Activated B cell treated with CpG ODN at 0.5 μM for 24 hours (primary cell): ENCODE results near the gene SMARCA4. TPM values are rescaled to one million over a fixed set of nuclear protein-coding genes. Genes with fewer than 3 reads are reported as not detected.

Experiments
- ATAC-seq: fragments of 200-7000 bp; cut with Tn5 transposase; one replicate; pipeline ENCODE4 v1.10.0; 2021; ENCODE audit warnings: low read depth, mild to moderate bottlenecking, moderate library complexity
- CTCF ChIA-PET: fragments of 350-600 bp; sonication (Branson Sonifier 250); formaldehyde crosslinking; loops from one replicate; lab custom pipeline; 2021; ENCODE audit warnings: antibody characterized with exemption; lab: Charles Lee
- POLR2A ChIA-PET: fragments of 350-600 bp; sonication (Branson Sonifier 250); formaldehyde crosslinking; loops from one replicate; lab custom pipeline; 2021; ENCODE audit warnings: antibody characterized with exemption; lab: Charles Lee
- DNase-seq: peaks from one replicate; pipeline ENCODE4 v3.0.0; 2022
- H3K27ac Mint-ChIP-seq: one replicate; pipeline ENCODE4 v1.8.0; 2020; ENCODE audit warnings: mixed read lengths
- H3K27me3 Mint-ChIP-seq: one replicate; pipeline ENCODE4 v1.8.0; 2021; ENCODE audit warnings: mixed read lengths
- H3K36me3 Mint-ChIP-seq: one replicate; pipeline ENCODE4 v1.8.0; 2021; ENCODE audit warnings: low read depth, mixed read lengths
- H3K4me1 Mint-ChIP-seq: one replicate; pipeline ENCODE4 v1.8.0; 2021; ENCODE audit warnings: mixed read lengths
- H3K4me3 Mint-ChIP-seq: one replicate; pipeline ENCODE4 v1.8.0; 2020; ENCODE audit warnings: mild to moderate bottlenecking, mixed read lengths
- H3K9me3 Mint-ChIP-seq: one replicate; pipeline ENCODE4 v1.8.0; 2020; ENCODE audit warnings: mixed read lengths
- intact Hi-C: fragments of 100-400 bp; cut with micrococcal nuclease; formaldehyde crosslinking; loops from one replicate; pipeline ENCODE4 v1.15.1; 2024
- total RNA-seq: library from RNA; stranded (reverse); gene quantifications from 2 replicates; pipeline ENCODE4 v1.2.3, GENCODE V29; 2022
- TF ChIP-seq, protein P1 (sequence below): fragments of 200-600 bp; IDR thresholded peaks from one replicate; pipeline ENCODE4 v1.8.0; 2022; ENCODE audit warnings: antibody characterized with exemption, mild to moderate bottlenecking

Gene SMARCA4
- total RNA-seq, 1 donor from 2014 or later: 93.6 TPM

DNA sequence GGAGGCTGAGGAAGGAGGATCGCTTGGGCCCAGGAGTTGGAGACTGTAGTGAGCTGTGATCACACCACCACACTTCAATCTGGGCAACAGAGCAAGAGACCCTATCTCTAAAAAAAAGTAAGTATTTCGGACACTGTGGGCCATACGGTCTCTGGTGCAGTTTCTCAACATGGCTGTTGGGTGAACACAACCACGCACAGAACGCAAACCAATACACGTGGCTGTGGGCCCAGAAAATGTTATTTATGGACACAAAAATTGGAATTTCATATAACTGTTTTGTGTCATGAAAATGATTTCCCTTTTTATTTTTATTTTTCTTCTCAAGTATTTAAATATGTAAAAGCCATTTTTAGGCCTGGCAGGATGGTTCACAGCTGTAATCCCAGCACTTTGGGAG is 147.9 kb downstream of the SMARCA4 start:
- Mint-ChIP-seq H3K27me3 (peaks cover 4% of the 10 kb centered on the region), H3K27ac (no peak overlapping the region), H3K4me3 (no peak overlapping the region), H3K36me3 (peaks cover 16% of the 10 kb centered on the region), H3K9me3 (no peaks in the 10 kb centered on the region), H3K4me1 (no peaks in the 10 kb centered on the region)
- no peak for ATAC-seq
- CTCF ChIA-PET: interaction anchor here (1.0 kb wide), 1 partner anchor 21 kb away, joined by 3 read pairs; no protein-coding TSS in a partner anchor
- DNase-seq: no peak
- intact Hi-C loops: no loop called here
- POLR2A ChIA-PET: interaction anchor here (0.6 kb wide), 1 partner anchor 57 kb away, joined by 6 read pairs; no protein-coding TSS in a partner anchor
- TF ChIP-seq, protein P1, sequence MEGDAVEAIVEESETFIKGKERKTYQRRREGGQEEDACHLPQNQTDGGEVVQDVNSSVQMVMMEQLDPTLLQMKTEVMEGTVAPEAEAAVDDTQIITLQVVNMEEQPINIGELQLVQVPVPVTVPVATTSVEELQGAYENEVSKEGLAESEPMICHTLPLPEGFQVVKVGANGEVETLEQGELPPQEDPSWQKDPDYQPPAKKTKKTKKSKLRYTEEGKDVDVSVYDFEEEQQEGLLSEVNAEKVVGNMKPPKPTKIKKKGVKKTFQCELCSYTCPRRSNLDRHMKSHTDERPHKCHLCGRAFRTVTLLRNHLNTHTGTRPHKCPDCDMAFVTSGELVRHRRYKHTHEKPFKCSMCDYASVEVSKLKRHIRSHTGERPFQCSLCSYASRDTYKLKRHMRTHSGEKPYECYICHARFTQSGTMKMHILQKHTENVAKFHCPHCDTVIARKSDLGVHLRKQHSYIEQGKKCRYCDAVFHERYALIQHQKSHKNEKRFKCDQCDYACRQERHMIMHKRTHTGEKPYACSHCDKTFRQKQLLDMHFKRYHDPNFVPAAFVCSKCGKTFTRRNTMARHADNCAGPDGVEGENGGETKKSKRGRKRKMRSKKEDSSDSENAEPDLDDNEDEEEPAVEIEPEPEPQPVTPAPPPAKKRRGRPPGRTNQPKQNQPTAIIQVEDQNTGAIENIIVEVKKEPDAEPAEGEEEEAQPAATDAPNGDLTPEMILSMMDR: no peak

DNA sequence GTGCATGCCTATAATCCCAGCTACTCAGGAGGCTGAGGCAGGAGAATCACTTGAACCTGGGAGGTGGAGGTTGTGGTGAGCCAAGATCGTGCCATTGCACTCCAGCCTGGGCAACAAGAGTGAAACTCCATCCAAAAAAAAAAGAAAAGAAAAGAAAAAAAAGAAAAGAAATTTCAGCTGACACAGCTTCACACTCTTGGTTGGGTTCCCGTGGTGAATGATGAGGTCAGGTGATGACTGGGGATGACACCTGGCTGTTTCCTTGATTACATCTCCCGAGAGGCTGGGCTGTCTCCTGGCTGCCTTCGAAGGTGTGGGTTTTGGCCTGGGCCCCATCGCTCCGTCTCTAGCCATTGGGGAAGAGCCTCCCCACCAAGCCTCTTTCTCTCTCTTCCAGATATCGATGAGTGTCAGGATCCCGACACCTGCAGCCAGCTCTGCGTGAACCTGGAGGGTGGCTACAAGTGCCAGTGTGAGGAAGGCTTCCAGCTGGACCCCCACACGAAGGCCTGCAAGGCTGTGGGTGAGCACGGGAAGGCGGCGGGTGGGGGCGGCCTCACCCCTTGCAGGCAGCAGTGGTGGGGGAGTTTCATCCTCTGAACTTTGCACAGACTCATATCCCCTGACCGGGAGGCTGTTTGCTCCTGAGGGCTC is 150.4 kb downstream of the SMARCA4 start:
- Mint-ChIP-seq H3K4me1 (no peaks in the 10 kb centered on the region), H3K9me3 (no peaks in the 10 kb centered on the region), H3K27ac (no peak overlapping the region), H3K4me3 (no peak overlapping the region), H3K36me3 (peaks cover 16% of the 10 kb centered on the region), H3K27me3 (peaks cover 3% of the 10 kb centered on the region)
- TF ChIP-seq, protein P1: no peak
- ChIA-PET POLR2A (no interaction called here), CTCF (no interaction called here)
- ATAC-seq (no peak), DNase-seq (no peak)
- intact Hi-C loops: no loop called here

DNA sequence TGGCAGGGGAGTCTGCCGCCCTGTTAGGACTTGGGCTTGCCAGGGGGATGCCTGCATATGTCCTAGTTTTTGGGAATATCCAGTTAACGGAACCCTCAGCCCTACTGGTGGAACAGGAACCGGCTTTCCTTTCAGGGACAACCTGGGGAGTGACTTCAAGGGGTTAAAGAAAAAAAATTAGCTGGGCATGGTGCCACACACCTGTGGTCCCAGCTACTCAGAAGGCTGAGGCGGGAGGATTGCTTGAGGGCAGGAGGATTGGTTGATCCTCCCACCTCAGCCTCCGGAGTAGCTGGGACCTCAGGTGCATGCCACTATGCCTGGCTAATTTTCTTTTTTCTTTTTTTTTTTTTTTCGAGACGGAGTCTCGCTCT is 150.9 kb downstream of the SMARCA4 start:
- H3K4me1 Mint-ChIP-seq: no peaks in the 10 kb centered on the region

More for the DNA sequence above, 150.9 kb downstream of the SMARCA4 start:
- Mint-ChIP-seq H3K36me3 (peaks cover 17% of the 10 kb centered on the region), H3K9me3 (no peaks in the 10 kb centered on the region), H3K27ac (no peak overlapping the region), H3K27me3 (peaks cover 3% of the 10 kb centered on the region), H3K4me3 (no peak overlapping the region)
- ChIA-PET POLR2A (no interaction called here), CTCF (no interaction called here)
- intact Hi-C loops: no loop called here
- ATAC-seq (no peak), DNase-seq (no peak)
- TF ChIP-seq, protein P1: no peak

Other genes starting within 250 kb of the SMARCA4 start
- 220 and 257 TPM in 2 replicates for gene DNM2, start 243.0 kb upstream of the SMARCA4 start, total RNA-seq
- gene TMED1, start 124.8 kb upstream of the SMARCA4 start, total RNA-seq: 11.9 and 15.7 TPM in 2 replicates
- gene C19orf38, start 112.6 kb upstream of the SMARCA4 start, total RNA-seq: 0.62 and 1.0 TPM in 2 replicates
- gene CARM1, start 89.5 kb upstream of the SMARCA4 start, total RNA-seq: 32.3 and 39.1 TPM in 2 replicates
- gene YIPF2, start 32.4 kb upstream of the SMARCA4 start, total RNA-seq: 23.0 and 23.9 TPM in 2 replicates
- 16.6 and 19.5 TPM in 2 replicates for gene TIMM29, start 32.2 kb upstream of the SMARCA4 start, total RNA-seq
- 20.9 and 24.1 TPM in 2 replicates for gene LDLR, start 128.4 kb downstream of the SMARCA4 start, total RNA-seq
- 0.98 and 1.3 TPM in 2 replicates for gene SPC24, start 194.8 kb downstream of the SMARCA4 start, total RNA-seq
- gene KANK2, start 236.5 kb downstream of the SMARCA4 start, total RNA-seq: 2.3 and 3.3 TPM in 2 replicates